GM21786 (cell line): Measurements from ENCODE around the gene HCK.

Source experiments
- ATAC-seq: cut with Tn5 transposase; IDR thresholded peaks from one replicate; pipeline ENCODE4 v1.9.1; 2021; ENCODE audit not compliant: unreplicated experiment

HCK gene

DNA sequence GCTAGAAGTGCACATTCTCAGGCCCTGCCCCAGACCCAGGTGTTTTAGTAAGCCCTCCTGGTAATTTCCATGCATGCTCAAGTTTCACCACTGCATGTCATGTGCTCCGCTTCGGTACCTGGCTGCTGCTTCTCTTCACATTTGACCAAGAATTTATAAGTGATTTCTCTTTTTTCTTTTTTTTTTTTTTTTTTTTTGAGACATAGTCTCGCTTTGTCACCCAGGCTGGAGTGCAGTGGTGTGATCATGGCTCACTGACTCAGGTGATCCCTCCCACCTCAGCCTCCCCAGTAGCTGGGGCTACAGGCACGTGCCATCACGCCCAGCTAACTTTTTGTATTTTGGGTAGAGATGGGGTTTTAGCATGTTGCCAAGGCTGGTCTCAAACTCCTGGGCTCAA is 73.5 kb downstream of the HCK start:
- no peak for ATAC-seq

DNA sequence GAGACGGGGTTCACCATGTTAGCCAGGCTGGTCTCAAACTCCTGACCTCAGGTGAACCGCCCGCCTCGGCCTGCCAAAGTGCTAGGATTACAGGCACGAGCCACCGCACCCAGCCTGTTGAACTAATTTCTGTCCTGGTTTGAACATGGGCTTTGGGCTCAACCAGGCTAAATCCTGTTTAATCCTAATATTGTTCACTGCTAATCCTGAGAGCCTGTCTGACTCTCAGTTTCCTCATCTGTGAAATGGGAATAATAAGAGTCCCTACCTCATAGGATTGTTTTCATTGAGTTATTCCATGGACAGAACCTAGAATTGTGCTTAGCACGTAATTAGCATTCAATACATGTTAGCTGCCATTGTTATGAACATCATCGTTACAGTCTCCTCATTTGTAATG is 74.9 kb downstream of the HCK start:
- ATAC-seq, result no peak

GRCh38 chr20:32127347-32127746 is 75.3 kb downstream of the HCK start:
- no peak for ATAC-seq

- ATAC-seq, result no peak
Measured at GRCh38 chr20:32128167-32128566, 76.1 kb downstream of the HCK start.

DNA sequence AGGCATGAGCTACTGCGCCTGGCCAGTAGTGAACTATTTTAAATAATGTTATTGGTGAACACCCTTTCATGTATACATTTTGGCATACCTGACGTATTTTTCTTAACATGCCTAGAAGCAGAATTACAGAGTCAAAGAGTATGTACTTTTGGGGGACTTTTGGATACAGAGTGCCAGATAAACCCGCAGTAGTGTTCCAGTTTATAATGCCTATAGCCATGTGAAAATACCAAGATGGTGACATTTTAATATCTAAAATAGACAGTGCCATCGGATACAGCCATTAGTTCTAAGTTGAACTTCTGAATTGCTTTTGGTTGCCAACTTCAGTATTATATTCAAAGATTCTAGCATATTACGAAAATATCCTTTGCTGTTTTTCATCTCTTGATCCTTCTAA is 77.8 kb downstream of the HCK start:
- no peak for ATAC-seq

GRCh38 chr20:32130352-32130751 is 78.3 kb downstream of the HCK start:
- ATAC-seq, result no peak

GRCh38 chr20:32130965-32131364 is 78.9 kb downstream of the HCK start:
- ATAC-seq, result no peak

- ATAC-seq, result peak; percentile 91
Measured at GRCh38 chr20:32132911-32133549, 81.0 kb downstream of the HCK start.

DNA sequence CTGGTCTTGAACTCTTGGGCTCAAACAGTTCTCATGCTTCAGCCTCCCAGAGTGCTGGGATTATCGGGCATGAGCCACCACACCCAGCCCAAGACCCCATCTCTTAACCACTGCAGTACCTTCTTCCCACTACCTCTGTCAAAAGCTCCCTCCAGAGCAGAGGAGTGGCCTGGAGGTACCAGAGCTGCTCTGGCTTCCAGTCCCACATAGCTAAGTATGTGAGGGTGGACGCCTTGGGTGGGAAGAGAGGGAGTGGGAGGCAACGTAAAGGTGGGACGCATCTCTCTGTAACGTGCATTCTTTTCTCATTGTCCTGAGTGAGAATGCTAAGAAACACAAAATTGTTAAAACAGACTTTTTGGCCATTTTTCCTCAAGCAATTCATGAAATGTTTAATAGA is 82.0 kb downstream of the HCK start:
- no peak for ATAC-seq

GRCh38 chr20:32135983-32136515 is 84.0 kb downstream of the HCK start:
- ATAC-seq, result no peak

- no peak for ATAC-seq
Measured at GRCh38 chr20:32138921-32139320, 86.9 kb downstream of the HCK start.

- ATAC-seq, result no peak
Measured at GRCh38 chr20:32139947-32140346, 87.9 kb downstream of the HCK start.

GRCh38 chr20:32140603-32141002 is 88.6 kb downstream of the HCK start:
- no peak for ATAC-seq

- no peak for ATAC-seq
Measured at GRCh38 chr20:32141465-32141980, 89.5 kb downstream of the HCK start.

DNA sequence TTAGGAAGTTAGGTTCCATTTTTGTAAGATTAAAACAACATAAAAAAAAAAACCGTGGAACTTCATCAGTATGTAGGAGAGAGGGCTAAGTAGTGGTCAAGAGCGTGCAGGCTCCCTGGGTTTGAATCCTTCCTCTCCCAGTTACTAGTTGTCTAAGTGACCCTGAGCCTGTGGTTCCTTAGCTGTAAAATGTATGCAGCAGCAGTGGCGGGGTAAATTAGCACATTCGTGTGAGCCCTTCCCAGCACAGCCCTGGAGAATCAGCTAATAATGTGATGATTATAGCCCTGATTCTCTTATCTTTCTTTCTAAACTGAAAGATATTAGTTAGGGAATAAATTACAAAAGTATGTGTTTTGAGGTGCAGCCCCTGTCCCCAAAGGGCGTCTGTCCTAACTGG is 90.0 kb downstream of the HCK start:
- ATAC-seq, result no peak

DNA sequence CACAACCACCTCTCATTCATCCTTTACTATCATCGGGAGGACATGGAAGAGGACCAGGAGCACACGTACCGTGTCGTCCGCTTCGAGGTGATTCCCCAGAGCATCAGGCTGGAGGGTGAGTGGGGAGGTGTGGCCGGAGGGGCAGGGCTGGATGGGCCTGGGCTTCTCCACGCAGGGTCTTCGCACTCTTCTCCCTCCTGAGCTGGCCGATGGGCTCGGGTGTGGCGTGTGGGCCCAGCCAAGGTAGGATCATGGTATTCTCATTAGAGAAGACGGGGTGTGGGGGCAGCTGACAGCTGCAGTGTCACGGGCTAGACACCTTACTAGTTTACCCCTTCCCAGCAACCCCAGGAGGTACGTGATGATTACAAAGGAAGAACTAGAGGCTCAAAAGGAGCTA is 90.9 kb downstream of the HCK start:
- ATAC-seq, result no peak

GRCh38 chr20:32144898-32145662 is 93.0 kb downstream of the HCK start:
- no peak for ATAC-seq

- no peak for ATAC-seq
Measured at GRCh38 chr20:32149566-32150170, 97.6 kb downstream of the HCK start.

GRCh38 chr20:32150291-32150848 is 98.3 kb downstream of the HCK start:
- ATAC-seq, result no peak
